Endothelial cell of umbilical vein (primary cell): ENCODE measurements around the gene ZFAND2B.

Source experiments
- CTCF ChIP-seq, 2 donors: IDR thresholded peaks; 1 replicate in 1 of 2; 2 replicates in 1 of 2; pipeline ENCODE4 v1.5.1; 2011; ENCODE audit warnings: low read length in 2 of 2, mild to moderate bottlenecking in 2 of 2, moderate library complexity in 2 of 2, control low read depth in 1 of 2, inconsistent platforms in 1 of 2, low read depth in 1 of 2; ENCODE audit not compliant: insufficient read depth in 1 of 2; ENCODE audit errors: extremely low read depth in 1 of 2
- EZH2 ChIP-seq: IDR thresholded peaks from 2 replicates; pipeline ENCODE4 v1.6.1; 2012; ENCODE audit warnings: borderline replicate concordance, low read depth, mild to moderate bottlenecking, moderate library complexity, low read length, inconsistent platforms; ENCODE audit not compliant: severe bottlenecking
- FOS ChIP-seq: IDR thresholded peaks from 2 replicates; pipeline ENCODE4 v1.6.1; 2011; ENCODE audit warnings: mild to moderate bottlenecking, low read length, moderate library complexity, borderline replicate concordance; ENCODE audit not compliant: insufficient read depth
- JUN ChIP-seq: IDR thresholded peaks from 2 replicates; pipeline ENCODE4 v1.6.1; 2011; ENCODE audit warnings: borderline replicate concordance, low read depth; ENCODE audit not compliant: insufficient read length, insufficient read depth
- MYC ChIP-seq: IDR thresholded peaks from one replicate; pipeline ENCODE4 v1.6.1; 2011; ENCODE audit warnings: mild to moderate bottlenecking, low read depth, low read length
- POLR2A ChIP-seq: IDR thresholded peaks from 2 replicates; pipeline ENCODE4 v1.6.1; 2012; ENCODE audit warnings: low read depth, mild to moderate bottlenecking, control low read depth, low read length
- POLR2AphosphoS5 ChIP-seq: IDR thresholded peaks from 2 replicates; pipeline ENCODE4 v1.6.1; 2012; ENCODE audit warnings: low read depth, mild to moderate bottlenecking, control low read depth, low read length, moderate library complexity; ENCODE audit not compliant: insufficient read depth

- TF ChIP-seq CTCF (IDR thresholded peaks at IDR 0.05; ENCODE audit: extremely low read depth in 1 of 2, insufficient read depth in 1 of 2, low read depth in 1 of 2, low read length in 2 of 2): no peak
- TF ChIP-seq POLR2AphosphoS5: no peak
- no peak for TF ChIP-seq POLR2A
- no peak for TF ChIP-seq MYC
- no peak for TF ChIP-seq EZH2
- no peak for TF ChIP-seq JUN
- no peak for TF ChIP-seq FOS
These were observed 31.8 kb upstream of the ZFAND2B start for GRCh38 chr2:219174801-219175200.
